Tibial nerve (tissue), 4 donors: ENCODE data around the gene RIGI. TPM values are rescaled to one million over a fixed set of nuclear protein-coding genes. Genes with fewer than 3 reads are reported as not detected.
"Not testable (repeated sequence)": the region's sequence is repeated elsewhere in the genome, so short reads cannot be mapped to it uniquely, and the experiment has no call there.

Experiments used
- DNase-seq, 2 donors: peaks; one replicate each; pipeline ENCODE4 v3.0.0-alpha.2; 2019; ENCODE audit warnings: low spot score in 2 of 2
- H3K27ac ChIP-seq, 4 donors: fragments of 200-600 bp; sonication (generic) in 3 of 4; one replicate each; pipeline ENCODE4 v1.5.1; 2017 to 2019; ENCODE audit warnings: mild to moderate bottlenecking in 1 of 4
- H3K27me3 ChIP-seq, 2 donors: fragments of 200-600 bp; sonication (generic) in 1 of 2; one replicate each; pipeline versions ENCODE4 v1.5.1 to v1.6.0; 2017 to 2019
- H3K36me3 ChIP-seq, 3 donors: fragments of 200-600 bp; sonication (generic); one replicate each; pipeline ENCODE4 v1.5.1; 2018 to 2019
- H3K4me1 ChIP-seq, 4 donors: fragments of 200-600 bp; sonication (generic) in 3 of 4; one replicate each; pipeline ENCODE4 v1.5.1; 2017 to 2019
- H3K4me3 ChIP-seq, 4 donors: fragments of 200-600 bp; sonication (generic) in 3 of 4; one replicate each; pipeline ENCODE4 v1.5.1; 2017 to 2019; ENCODE audit warnings: mild to moderate bottlenecking in 1 of 4, moderate library complexity in 1 of 4
- H3K9me3 ChIP-seq, 4 donors: fragments of 200-600 bp; sonication (generic) in 3 of 4; one replicate each; pipeline ENCODE4 v1.5.1; 2017 to 2019
- CTCF ChIP-seq, 5 experiments: fragments of 200-600 bp in 3 of 5; fragments of 450-650 bp in 2 of 5; sonication (generic) in 3 of 5; IDR thresholded peaks; one replicate each; pipeline ENCODE4 v1.5.1; 2016 to 2019; ENCODE audit warnings: antibody characterized with exemption in 5 of 5, mild to moderate bottlenecking in 3 of 5, moderate library complexity in 2 of 5
- EP300 ChIP-seq, 2 donors: sonication (generic); formaldehyde crosslinking; IDR thresholded peaks; one replicate each; pipeline ENCODE4 v1.6.1; 2017; ENCODE audit warnings: antibody characterized with exemption in 2 of 2, mild to moderate bottlenecking in 1 of 2
- POLR2A ChIP-seq, 2 donors: fragments of 450-650 bp; IDR thresholded peaks; one replicate each; pipeline ENCODE4 v1.6.1; 2017; ENCODE audit warnings: antibody characterized with exemption in 2 of 2, mild to moderate bottlenecking in 2 of 2, moderate library complexity in 2 of 2
- WGBS, 2 donors: methylation state at CpG; one replicate each; pipeline ENCODE4 v1.1.5; 2018; 5-methylcytosine and 5-hydroxymethylcytosine counted together
- total RNA-seq, 4 donors: library from RNA; depleted of rRNA; stranded (reverse); fragments of >200 nt; gene quantifications; one replicate each; pipeline ENCODE4 v1.1.0, GENCODE V29; 2016

The RIGI gene
- total RNA-seq, 4 donors from 2014 or later = 8.2 to 16.0 (median 9.3) TPM

GRCh38 chr9:32526707-32527048 lies 682 bp upstream of the RIGI start:
- no peak for DNase-seq
- Histone ChIP-seq H3K27me3 (no peaks in the 10 kb centered on the region), H3K27ac (peak overlapping the region; percentile 83 to 90 (median 86)), H3K36me3 (peaks cover 0 to 10% (median 0%) of the 10 kb centered on the region in 3 donors), H3K9me3 (no peaks in the 10 kb centered on the region), H3K4me1 (peaks cover 0 to 42% (median 11%) of the 10 kb centered on the region in 4 donors), H3K4me3 (peak overlapping the region; percentile 38 to 68 (median 53))
- no peak for TF ChIP-seq EP300 (IDR thresholded peaks at IDR 0.05)
- no peak for TF ChIP-seq POLR2A (IDR thresholded peaks at IDR 0.05)
- no peak for TF ChIP-seq CTCF (IDR thresholded peaks at IDR 0.05)
- WGBS, 2 donors = 19 to 21% methylated on average over 2 of the region's 2 CpGs

DNA sequence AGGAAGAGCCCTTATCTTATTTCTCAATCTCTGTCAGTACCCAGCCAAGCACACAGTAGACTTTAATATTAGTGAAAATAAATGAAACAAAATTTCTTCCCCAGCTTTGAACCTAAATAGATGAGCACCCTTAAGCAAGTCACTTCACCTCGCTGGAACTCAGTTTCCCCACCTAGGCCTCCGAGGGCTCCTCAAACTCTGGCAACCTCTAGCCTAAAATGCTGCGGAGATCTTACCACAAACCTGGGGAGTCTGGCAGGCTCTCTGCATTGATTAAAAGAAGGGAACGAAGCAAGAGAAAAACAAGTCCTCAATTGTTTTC lies 326 bp downstream of the RIGI start:
- Histone ChIP-seq H3K36me3 (no peaks in the 10 kb centered on the region), H3K27ac (peak overlapping the region; percentile 83 to 90 (median 86)), H3K4me3 (peak overlapping the region; percentile 38 to 68 (median 53)), H3K27me3 (no peaks in the 10 kb centered on the region), H3K9me3 (no peaks in the 10 kb centered on the region), H3K4me1 (peaks cover 0 to 43% (median 11%) of the 10 kb centered on the region in 4 donors)
- WGBS, 2 donors = 0 to 1% methylated on average over 4 of the region's 4 CpGs
- TF ChIP-seq CTCF (IDR thresholded peaks at IDR 0.05) = no peak
- TF ChIP-seq POLR2A (IDR thresholded peaks at IDR 0.05) = no peak
- TF ChIP-seq EP300 (IDR thresholded peaks at IDR 0.05) = no peak
- no peak for DNase-seq

DNA sequence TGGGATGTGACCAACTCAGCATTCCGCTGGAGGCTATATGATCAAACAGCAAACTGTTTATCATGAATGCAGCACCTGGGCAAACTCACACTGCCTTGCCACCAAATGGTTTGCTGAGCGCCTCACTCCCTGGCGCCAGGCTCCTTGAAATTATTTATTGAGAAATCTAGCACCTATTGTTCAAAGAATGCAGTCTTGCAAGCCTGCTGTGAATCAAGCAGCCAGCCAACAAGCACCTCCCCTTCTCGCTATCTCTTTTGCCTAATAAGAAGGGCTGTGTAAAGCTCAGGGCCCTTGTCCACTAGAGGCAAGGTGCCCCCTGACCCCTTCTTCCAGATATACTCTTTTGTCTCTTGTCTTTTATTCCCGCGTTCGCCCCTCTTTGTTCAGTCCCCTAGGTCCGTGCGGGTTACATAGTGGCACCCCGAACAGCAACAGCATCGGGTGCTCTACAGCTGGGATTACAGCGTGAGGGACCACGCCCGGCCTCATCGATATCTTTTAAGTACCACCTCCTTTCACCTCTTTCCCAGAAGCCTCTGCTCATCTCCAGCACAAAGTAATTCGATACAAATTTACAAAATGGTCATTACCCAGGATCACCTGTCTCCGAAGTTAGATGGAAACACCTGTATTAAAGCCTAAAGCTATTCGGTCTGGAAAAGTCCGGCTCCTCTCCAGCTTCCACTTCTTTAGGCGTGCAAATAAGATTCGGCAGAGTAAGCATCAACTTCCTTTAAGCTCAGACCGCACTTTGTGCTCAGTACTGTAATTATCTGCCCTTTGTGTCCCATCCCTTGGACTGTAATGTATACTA lies 896 bp downstream of the RIGI start:
- WGBS, 2 donors = 14 to 30% methylated on average over 22 of the region's 22 CpGs
- H3K9me3 ChIP-seq = no peaks in the 10 kb centered on the region
- no peaks in the 10 kb centered on the region for H3K27me3 ChIP-seq
- H3K4me3 ChIP-seq = peak overlapping the region; percentile 38 to 68 (median 53)
- no peak for TF ChIP-seq POLR2A (IDR thresholded peaks at IDR 0.05)
- H3K36me3 ChIP-seq = no peaks in the 10 kb centered on the region
- peaks cover 0 to 45% (median 11%) of the 10 kb centered on the region in 4 donors for H3K4me1 ChIP-seq
- H3K27ac ChIP-seq = peak overlapping the region; percentile 83 to 90 (median 86)
- peak in 1 of 2 donors; percentile 13 for DNase-seq

GRCh38 chr9:32524558-32524891 lies 1.5 kb downstream of the RIGI start:
- not testable (repeated sequence) for DNase-seq, H3K27me3 ChIP-seq, H3K36me3 ChIP-seq, H3K9me3 ChIP-seq
- 75 to 86% methylated on average over 11 of the region's 11 CpGs for WGBS, 2 donors
- H3K27ac ChIP-seq = peak overlapping the region in 2 of 4 donors; percentile 83 to 88
- peaks cover 0 to 45% (median 11%) of the 10 kb centered on the region in 4 donors for H3K4me1 ChIP-seq
- H3K4me3 ChIP-seq = peak overlapping the region; percentile 38 to 68 (median 53)

GRCh38 chr9:32523910-32524309 lies 2.1 kb downstream of the RIGI start:
- peaks cover 0 to 45% (median 11%) of the 10 kb centered on the region in 4 donors for H3K4me1 ChIP-seq
- no peak for TF ChIP-seq EP300 (IDR thresholded peaks at IDR 0.05)
- TF ChIP-seq CTCF (IDR thresholded peaks at IDR 0.05) = no peak
- TF ChIP-seq POLR2A (IDR thresholded peaks at IDR 0.05) = no peak
- no peak overlapping the region for H3K27ac ChIP-seq
- no peaks in the 10 kb centered on the region for H3K36me3 ChIP-seq
- 73 to 83% methylated on average over 1 of the region's 1 CpG for WGBS, 2 donors
- H3K4me3 ChIP-seq = no peak overlapping the region
- DNase-seq = no peak
- H3K9me3 ChIP-seq = no peaks in the 10 kb centered on the region
- no peaks in the 10 kb centered on the region for H3K27me3 ChIP-seq

DNA sequence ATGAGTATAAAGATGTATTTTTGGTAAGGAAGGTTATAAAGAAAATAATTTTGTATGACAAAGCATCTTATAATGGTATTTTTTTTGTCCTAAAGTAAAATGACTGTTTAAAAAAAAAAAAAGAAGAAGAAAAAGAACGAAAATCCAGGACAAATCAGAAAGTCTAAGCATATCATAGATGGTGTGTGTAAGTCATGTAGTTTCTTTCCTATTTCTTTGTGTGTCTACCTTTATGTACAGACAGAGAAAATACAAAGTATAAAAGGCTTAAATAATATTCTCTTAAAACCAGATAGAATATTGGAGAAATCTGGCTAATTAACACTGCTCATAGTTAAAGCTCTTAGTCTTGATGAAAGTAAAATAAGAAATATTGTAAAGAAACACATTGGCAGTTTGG lies 7.7 kb downstream of the RIGI start:
- Histone ChIP-seq H3K27ac (no peak overlapping the region), H3K4me1 (peaks cover 0 to 9% (median 0%) of the 10 kb centered on the region in 4 donors), H3K4me3 (no peak overlapping the region), H3K27me3 (no peaks in the 10 kb centered on the region), H3K36me3 (peaks cover 0 to 6% (median 0%) of the 10 kb centered on the region in 3 donors), H3K9me3 (peaks cover 0 to 6% (median 0%) of the 10 kb centered on the region in 4 donors)
- WGBS, 2 donors = 82 to 93% methylated on average over 1 of the region's 1 CpG
- TF ChIP-seq CTCF (IDR thresholded peaks at IDR 0.05) = no peak
- no peak for TF ChIP-seq POLR2A (IDR thresholded peaks at IDR 0.05)
- TF ChIP-seq EP300 (IDR thresholded peaks at IDR 0.05) = no peak
- no peak for DNase-seq
